Neural cell (in vitro differentiated cells): Measurements from ENCODE around the gene HIPK2. TPM values are rescaled to one million over a fixed set of nuclear protein-coding genes. Genes with fewer than 3 reads are reported as not detected.

Source experiments
- H2AFZ ChIP-seq: fragments of 200-600, 300-800 bp; sonication (generic), shearing (Covaris generic); 2 replicates; pipeline ENCODE4 v1.6.0; 2014; ENCODE audit warnings: low read depth, mild to moderate bottlenecking, antibody characterized with exemption, low read length, moderate library complexity
- H3F3A ChIP-seq: fragments of 200-600 bp; shearing (Covaris generic); 2 replicates; pipeline ENCODE4 v1.6.1; 2016; ENCODE audit warnings: mild to moderate bottlenecking, moderate library complexity, mixed read lengths, antibody characterized with exemption, low read length; ENCODE audit not compliant: insufficient read depth, poor library complexity, severe bottlenecking
- H3K27ac ChIP-seq: fragments of 200-600, 300-800 bp; sonication (generic), shearing (Covaris generic); 2 replicates; pipeline ENCODE4 v1.5.1; 2014; ENCODE audit warnings: mild to moderate bottlenecking, low read length, moderate library complexity
- H3K27me3 ChIP-seq: fragments of 300-800, 200-600 bp; sonication (generic), shearing (Covaris generic); 2 replicates; pipeline ENCODE4 v1.6.0; 2014; ENCODE audit warnings: mild to moderate bottlenecking, low read depth, low read length, moderate library complexity; ENCODE audit not compliant: insufficient read depth
- H3K36me3 ChIP-seq: fragments of 300-800, 200-600 bp; sonication (generic), shearing (Covaris generic); 2 replicates; pipeline ENCODE4 v1.5.1; 2014; ENCODE audit warnings: mild to moderate bottlenecking, antibody characterized with exemption, low read length, moderate library complexity; ENCODE audit not compliant: insufficient read depth
- H3K4me2 ChIP-seq: fragments of 300-800, 200-600 bp; sonication (generic), shearing (Covaris generic); 2 replicates; pipeline ENCODE4 v1.6.0; 2014; ENCODE audit warnings: mild to moderate bottlenecking, low read length
- H3K4me3 ChIP-seq: fragments of 300-800, 200-600 bp; sonication (generic), shearing (Covaris generic); 2 replicates; pipeline ENCODE4 v1.5.1; 2014; ENCODE audit warnings: mild to moderate bottlenecking, low read length, moderate library complexity
- H3K79me2 ChIP-seq: fragments of 200-600 bp; shearing (Covaris generic); replicated peaks from 2 replicates; pipeline ENCODE4 v1.6.0; 2014; ENCODE audit warnings: mild to moderate bottlenecking, low read length, moderate library complexity; ENCODE audit not compliant: insufficient read depth
- H3K9ac ChIP-seq: fragments of 300-800, 200-600 bp; sonication (generic), shearing (Covaris generic); 2 replicates; pipeline ENCODE4 v1.6.1; 2016; ENCODE audit warnings: mild to moderate bottlenecking, low read length, mixed read lengths
- H3K9me2 ChIP-seq: fragments of 200-600 bp; shearing (Covaris generic); 2 replicates; pipeline ENCODE4 v1.6.1; 2016; ENCODE audit warnings: mild to moderate bottlenecking, low read length, mixed read lengths; ENCODE audit not compliant: insufficient read depth
- H3K9me3 ChIP-seq: fragments of 200-600, 300-800 bp; sonication (generic), shearing (Covaris generic); 2 replicates; pipeline ENCODE4 v1.6.1; 2016; ENCODE audit warnings: mild to moderate bottlenecking, mixed run types, low read length, moderate library complexity, mixed read lengths
- H4K20me1 ChIP-seq: fragments of 200-600 bp; shearing (Covaris generic); 2 replicates; pipeline ENCODE4 v1.6.1; 2016; ENCODE audit warnings: mild to moderate bottlenecking, mixed run types; ENCODE audit not compliant: insufficient read depth
- CTCF ChIP-seq: fragments of 450-650 bp; IDR thresholded peaks from 2 replicates; pipeline ENCODE4 v1.5.1; 2014; ENCODE audit warnings: antibody characterized with exemption, mild to moderate bottlenecking, moderate library complexity; ENCODE audit not compliant: poor library complexity, severe bottlenecking
- EP300 ChIP-seq: fragments of 450-650 bp; conservative IDR thresholded peaks from 2 replicates; pipeline ENCODE4 v1.6.1; 2014; ENCODE audit warnings: antibody characterized with exemption, mild to moderate bottlenecking, moderate library complexity; ENCODE audit not compliant: poor library complexity, severe bottlenecking
- EZH2 ChIP-seq: fragments of 200-600, 300-800 bp; shearing (Covaris generic), sonication (generic); IDR thresholded peaks from 2 replicates; pipeline ENCODE4 v1.6.1; 2014; ENCODE audit warnings: antibody characterized with exemption, low read length, borderline replicate concordance, mild to moderate bottlenecking; ENCODE audit not compliant: insufficient read depth, poor library complexity, severe bottlenecking
- MXI1 ChIP-seq: fragments of 450-650 bp; conservative IDR thresholded peaks from 2 replicates; pipeline ENCODE4 v1.6.1; 2014; ENCODE audit warnings: antibody characterized with exemption, mild to moderate bottlenecking; ENCODE audit not compliant: poor library complexity, severe bottlenecking
- POLR2AphosphoS5 ChIP-seq: IDR thresholded peaks from 2 replicates; pipeline ENCODE4 v1.6.1; 2012
- RAD21 ChIP-seq: fragments of 450-650 bp; conservative IDR thresholded peaks from 2 replicates; pipeline ENCODE4 v1.6.1; 2014; ENCODE audit warnings: antibody characterized with exemption, mild to moderate bottlenecking, moderate library complexity
- REST ChIP-seq: IDR thresholded peaks from 2 replicates; pipeline ENCODE4 v1.6.1; 2012; ENCODE audit warnings: borderline replicate concordance
- SMC3 ChIP-seq: fragments of 450-650 bp; conservative IDR thresholded peaks from 2 replicates; pipeline ENCODE4 v1.6.1; 2014; ENCODE audit warnings: antibody characterized with exemption, mild to moderate bottlenecking, moderate library complexity; ENCODE audit not compliant: poor library complexity
- TAF1 ChIP-seq: IDR thresholded peaks from 2 replicates; pipeline ENCODE4 v1.6.1; 2012; ENCODE audit warnings: low read depth
- polyA plus RNA-seq: library from polyadenylated mRNA; depleted of rRNA; stranded (reverse); fragments of >200 nt; gene quantifications from 2 replicates; pipeline ENCODE4 v1.2.3, GENCODE V29; 2014

The HIPK2 gene
- polyA plus RNA-seq, 1 donor from 2014 or later = 8.5 TPM

DNA sequence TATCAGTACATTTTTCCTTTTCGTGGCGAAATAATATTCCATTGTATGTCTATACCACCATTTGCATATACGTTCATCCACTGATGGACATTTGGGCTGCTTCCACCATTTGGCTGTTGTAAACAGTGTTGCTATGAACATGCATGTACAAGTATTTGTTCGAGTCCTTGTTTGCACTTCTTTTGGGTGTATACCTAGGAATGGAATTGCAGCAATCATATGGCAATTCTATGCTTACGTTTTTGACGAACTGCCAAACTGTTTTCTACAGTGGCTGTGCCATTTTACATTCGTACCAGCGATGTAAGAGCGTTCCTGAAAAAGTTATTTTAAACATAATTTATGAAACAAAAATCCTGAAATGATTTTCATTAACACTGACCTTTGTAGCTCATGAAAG is 79.5 kb downstream of the HIPK2 start:
- Histone ChIP-seq H2AFZ (no peak overlapping the region), H4K20me1 (no peaks in the 10 kb centered on the region), H3K27me3 (no peaks in the 10 kb centered on the region), H3K4me2 (no peak overlapping the region), H3K9me2 (no peaks in the 10 kb centered on the region), H3K4me3 (no peak overlapping the region), H3F3A (no peaks in the 10 kb centered on the region), H3K9ac (no peak overlapping the region), H3K27ac (no peak overlapping the region), H3K9me3 (no peaks in the 10 kb centered on the region), H3K79me2 (peaks cover 20% of the 10 kb centered on the region), H3K36me3 (peaks cover 6% of the 10 kb centered on the region)
- TF ChIP-seq MXI1 (no peak), EZH2 (no peak), SMC3 (no peak), TAF1 (no peak), RAD21 (no peak), POLR2AphosphoS5 (no peak), CTCF (no peak), EP300 (no peak), REST (no peak)

DNA sequence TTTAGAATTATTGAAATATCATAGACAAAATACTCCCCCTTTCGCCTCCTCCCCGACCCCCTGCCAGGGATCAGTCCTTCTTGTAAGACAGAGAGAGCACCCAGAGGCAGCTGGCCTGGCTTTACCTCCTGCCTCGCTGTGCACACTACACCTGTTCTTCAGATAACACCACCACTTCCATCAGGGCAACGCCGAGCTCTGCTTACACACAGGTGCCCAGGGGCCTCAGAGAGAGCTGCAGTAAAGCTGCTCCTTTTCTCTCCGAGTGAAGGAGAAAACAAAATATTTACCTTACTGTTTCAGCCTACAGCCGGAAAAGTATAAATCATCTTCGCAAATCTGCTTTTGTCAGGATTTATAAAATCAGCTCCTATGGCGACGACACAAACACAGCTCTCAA is 80.7 kb downstream of the HIPK2 start:
- H3K27me3 ChIP-seq = no peaks in the 10 kb centered on the region
- no peaks in the 10 kb centered on the region for H4K20me1 ChIP-seq
- no peak overlapping the region for H3K27ac ChIP-seq

DNA sequence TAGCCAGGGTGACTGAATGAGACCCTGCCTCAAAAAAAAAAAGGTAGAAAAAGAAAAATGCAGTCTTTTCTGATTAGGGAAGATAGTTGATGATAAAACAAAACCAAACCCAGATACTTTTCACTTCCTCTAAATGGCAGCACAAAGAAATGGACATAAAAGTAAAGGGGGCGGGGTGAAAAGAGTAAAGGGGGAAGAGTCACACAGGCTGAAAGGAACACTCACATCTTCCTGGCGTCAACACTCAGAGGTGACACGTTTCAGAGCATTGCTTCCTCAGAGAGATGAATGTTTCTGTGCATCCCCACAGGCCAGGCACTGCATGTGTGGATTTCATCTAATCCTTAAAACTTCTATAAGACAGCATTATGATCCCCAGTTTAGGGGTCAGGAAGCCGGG is 81.2 kb downstream of the HIPK2 start:
- Histone ChIP-seq H3K27me3 (no peaks in the 10 kb centered on the region), H3K79me2 (peaks cover 25% of the 10 kb centered on the region), H3K27ac (no peak overlapping the region), H2AFZ (no peak overlapping the region), H4K20me1 (no peaks in the 10 kb centered on the region), H3K36me3 (peaks cover 6% of the 10 kb centered on the region), H3F3A (no peaks in the 10 kb centered on the region), H3K9me3 (no peaks in the 10 kb centered on the region), H3K4me2 (no peak overlapping the region), H3K4me3 (no peak overlapping the region), H3K9ac (no peak overlapping the region), H3K9me2 (no peaks in the 10 kb centered on the region)
- TF ChIP-seq EP300 (no peak), MXI1 (no peak), POLR2AphosphoS5 (no peak), REST (no peak), SMC3 (no peak)

More for the DNA sequence above, 80.7 kb downstream of the HIPK2 start:
- Histone ChIP-seq H3K9me2 (no peaks in the 10 kb centered on the region), H3K4me3 (no peak overlapping the region), H3K4me2 (no peak overlapping the region), H3K36me3 (peaks cover 6% of the 10 kb centered on the region), H3K79me2 (peaks cover 25% of the 10 kb centered on the region), H3F3A (no peaks in the 10 kb centered on the region), H3K9ac (no peak overlapping the region), H2AFZ (no peak overlapping the region), H3K9me3 (no peaks in the 10 kb centered on the region)
- TF ChIP-seq EZH2 = no peak
- no peak for TF ChIP-seq EP300
- no peak for TF ChIP-seq TAF1
